Measurements from ENCODE around the gene KIAA1614. TPM values are rescaled to one million over a fixed set of nuclear protein-coding genes. Genes with fewer than 3 reads are reported as not detected.

Gene KIAA1614
- total and polyA plus RNA-seq, 10 of the 15 experiments (the other 5 are each of a cell fraction or from before 2014, with no cell fraction given) = 0.03 to 1.0 (median 0.26) TPM; not detected in 1

DNA sequence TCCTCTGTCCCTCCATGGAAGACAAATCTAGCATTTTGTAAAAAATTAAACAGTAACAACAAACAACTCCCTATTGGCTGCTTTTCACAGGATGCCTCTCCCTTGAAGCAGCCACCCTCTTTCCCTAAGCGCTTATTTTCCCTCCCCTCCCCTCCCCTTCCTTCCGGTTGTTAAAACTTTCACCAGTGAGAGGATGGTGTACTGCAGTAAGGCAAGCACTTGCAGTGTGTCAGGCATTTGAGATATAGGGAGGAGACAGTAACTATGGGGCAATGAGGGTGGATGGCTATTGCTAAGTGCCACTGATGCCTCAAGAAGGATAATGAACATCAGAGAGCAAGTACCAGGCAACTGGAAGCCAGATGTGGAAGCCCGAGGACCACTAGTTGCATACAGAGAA lies 19.1 kb upstream of the KIAA1614 start:
- Histone ChIP-seq H3K36me3 (ENCODE audit: control insufficient read depth in 2 of 2, insufficient read depth in 2 of 2, low read length in 1 of 2) (no peaks in the 10 kb centered on the region), H3K27ac (ENCODE audit: control insufficient read depth, insufficient read depth) (no peak overlapping the region), H3K27me3 (replicated peaks in 1 of 2; ENCODE audit: control insufficient read depth in 2 of 2, insufficient read depth in 2 of 2, low read length in 1 of 2) (no peaks in the 10 kb centered on the region), H2AFZ (ENCODE audit: control insufficient read depth, low read depth, low read length) (no peak overlapping the region), H3K4me3 (no peak overlapping the region), H3K9ac (ENCODE audit: control insufficient read depth, insufficient read depth, low read length) (no peak overlapping the region), H3K9me3 (replicated peaks; ENCODE audit: control insufficient read depth, insufficient read depth, low read length) (no peaks in the 10 kb centered on the region), H4K20me1 (ENCODE audit: control insufficient read depth, insufficient read depth) (no peaks in the 10 kb centered on the region), H3K4me1 (ENCODE audit: control insufficient read depth, insufficient read depth, low read length) (peaks cover 8% of the 10 kb centered on the region), H3K4me2 (ENCODE audit: control insufficient read depth, insufficient read depth) (no peak overlapping the region), H3K79me2 (ENCODE audit: control insufficient read depth, insufficient read depth, low read length) (no peaks in the 10 kb centered on the region)
- intact Hi-C loops (cut with micrococcal nuclease; ENCODE audit: unreplicated experiment) = no loop called here
- no peak for ATAC-seq
- no peak for FAIRE-seq
- ChIA-PET RAD21 (ENCODE audit: unreplicated experiment) (interaction anchor here (0.7 to 1.6 kb wide), 2 partner anchors 9 to 12 kb away, joined by 3 to 5 read pairs; no protein-coding TSS in a partner anchor), SMC1A (ENCODE audit: uncharacterized antibody, unreplicated experiment) (interaction anchor here (0.7 kb wide), 1 partner anchor 342 kb away, joined by 3 read pairs; no protein-coding TSS in a partner anchor), CTCF (interaction anchor here (1.2 kb wide), 1 partner anchor 13 kb away, joined by 3 read pairs; no protein-coding TSS in a partner anchor), POLR2A (interaction anchor here (0.6 kb wide), 1 partner anchor 640 kb away, joined by 3 read pairs; no protein-coding TSS in a partner anchor)
- BruUV-seq (replicated peaks) = no TSS peak
- no peak for DNase-seq (ENCODE audit: low read depth, low spot score)
- in situ Hi-C loops (cut with MboI) = no loop called here
- no peak for TF ChIP-seq JUND (IDR thresholded peaks at IDR 0.05; ENCODE audit: low read depth, low read length)
- TF ChIP-seq STAT1 (conservative IDR thresholded peaks at IDR 0.05) = no peak
- no peak for TF ChIP-seq SPI1 (IDR thresholded peaks at IDR 0.05; ENCODE audit: borderline replicate concordance, insufficient read depth, low read depth, low read length)
- TF ChIP-seq MEF2B (IDR thresholded peaks at IDR 0.05; ENCODE audit: partially characterized antibody, poor library complexity, severe bottlenecking) = no peak
- TF ChIP-seq, protein P1, sequence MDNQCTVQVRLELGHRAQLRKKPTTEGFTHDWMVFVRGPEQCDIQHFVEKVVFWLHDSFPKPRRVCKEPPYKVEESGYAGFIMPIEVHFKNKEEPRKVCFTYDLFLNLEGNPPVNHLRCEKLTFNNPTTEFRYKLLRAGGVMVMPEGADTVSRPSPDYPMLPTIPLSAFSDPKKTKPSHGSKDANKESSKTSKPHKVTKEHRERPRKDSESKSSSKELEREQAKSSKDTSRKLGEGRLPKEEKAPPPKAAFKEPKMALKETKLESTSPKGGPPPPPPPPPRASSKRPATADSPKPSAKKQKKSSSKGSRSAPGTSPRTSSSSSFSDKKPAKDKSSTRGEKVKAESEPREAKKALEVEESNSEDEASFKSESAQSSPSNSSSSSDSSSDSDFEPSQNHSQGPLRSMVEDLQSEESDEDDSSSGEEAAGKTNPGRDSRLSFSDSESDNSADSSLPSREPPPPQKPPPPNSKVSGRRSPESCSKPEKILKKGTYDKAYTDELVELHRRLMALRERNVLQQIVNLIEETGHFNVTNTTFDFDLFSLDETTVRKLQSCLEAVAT (IDR thresholded peaks at IDR 0.05) = no peak
- no peak for TF ChIP-seq BRCA1 (IDR thresholded peaks at IDR 0.05; ENCODE audit: low read depth, low read length)
- TF ChIP-seq RUNX3 (IDR thresholded peaks at IDR 0.05; ENCODE audit: low read length) = no peak
- no peak for TF ChIP-seq RCOR1 (conservative IDR thresholded peaks at IDR 0.05; ENCODE audit: low read depth, low read length)
- TF ChIP-seq MAX (IDR thresholded peaks at IDR 0.05; ENCODE audit: low read depth, low read length) = no peak
- no peak for TF ChIP-seq RBBP5 (conservative IDR thresholded peaks at IDR 0.05)
- TF ChIP-seq ATF7 (IDR thresholded peaks at IDR 0.05; ENCODE audit: low read depth) = no peak
- TF ChIP-seq SUPT20H (IDR thresholded peaks at IDR 0.05; ENCODE audit: borderline replicate concordance, control insufficient read depth, low read depth, low read length) = no peak
- TF ChIP-seq HSF1 (IDR thresholded peaks at IDR 0.05; ENCODE audit: low read depth, low read length) = no peak
- no peak for TF ChIP-seq GATAD2B (conservative IDR thresholded peaks at IDR 0.05; ENCODE audit: low read depth)
- no peak for TF ChIP-seq IKZF2 (IDR thresholded peaks at IDR 0.05)
- no peak for TF ChIP-seq HDAC6 (IDR thresholded peaks at IDR 0.05; ENCODE audit: unreplicated experiment)
- TF ChIP-seq ZNF687 (IDR thresholded peaks at IDR 0.05) = no peak
- no peak for TF ChIP-seq ZNF24 (IDR thresholded peaks at IDR 0.05)
- TF ChIP-seq HCFC1 (IDR thresholded peaks at IDR 0.05; ENCODE audit: low read length) = no peak
- WGBS (ENCODE audit: insufficient coverage, insufficient replicate concordance, low lambda C conversion rate, missing lambda C conversion rate) = 58% methylated on average over 3 of the region's 3 CpGs

All from GM12878 (cell line).